ENCODE measurements around the gene PTGS1.

PTGS1 gene

GRCh38 chr9:122376796-122377195 is 6.0 kb downstream of the PTGS1 start:
- DNase-seq, result no peak

DNA sequence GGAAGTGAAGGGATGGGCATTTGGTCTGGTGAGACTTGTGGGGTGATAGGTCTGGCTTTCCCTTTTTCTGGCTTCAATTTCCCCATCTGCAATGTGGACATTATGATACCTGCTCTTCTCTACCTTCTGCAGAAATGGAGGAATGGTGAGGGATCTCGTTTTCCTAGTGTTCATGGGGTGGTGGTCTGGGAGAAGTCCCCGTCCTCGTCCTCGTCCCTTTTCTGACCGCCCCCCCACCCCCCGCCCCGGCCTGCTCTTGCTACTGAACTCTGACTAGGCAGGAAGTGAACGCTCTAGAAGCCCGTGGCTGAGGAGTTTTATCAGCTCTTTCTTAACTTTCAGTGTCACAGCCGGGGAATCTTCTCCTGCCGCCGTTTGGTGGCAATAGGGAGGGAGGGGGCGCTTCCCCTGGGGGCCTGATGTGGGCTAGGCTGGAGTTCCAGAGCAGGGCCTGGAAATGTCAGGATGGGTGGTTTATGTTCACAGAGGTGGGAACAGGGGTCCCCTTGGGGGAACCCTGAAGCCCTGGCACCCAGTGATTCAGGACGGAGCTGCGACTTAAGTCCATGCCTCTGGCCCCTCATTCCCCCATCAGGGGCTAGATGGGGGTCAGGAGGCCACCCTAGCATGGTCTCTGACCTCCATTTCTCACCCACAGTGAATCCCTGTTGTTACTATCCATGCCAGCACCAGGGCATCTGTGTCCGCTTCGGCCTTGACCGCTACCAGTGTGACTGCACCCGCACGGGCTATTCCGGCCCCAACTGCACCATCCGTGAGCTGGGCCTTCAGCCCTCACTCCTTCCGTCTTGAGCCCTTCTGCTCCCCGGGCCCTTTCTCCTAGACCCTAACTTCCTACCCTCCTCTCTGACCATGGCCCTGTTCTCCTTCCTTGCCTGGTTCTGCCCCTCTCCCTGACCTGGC is 6.7 kb downstream of the PTGS1 start:
- DNase-seq, result no peak

DNA sequence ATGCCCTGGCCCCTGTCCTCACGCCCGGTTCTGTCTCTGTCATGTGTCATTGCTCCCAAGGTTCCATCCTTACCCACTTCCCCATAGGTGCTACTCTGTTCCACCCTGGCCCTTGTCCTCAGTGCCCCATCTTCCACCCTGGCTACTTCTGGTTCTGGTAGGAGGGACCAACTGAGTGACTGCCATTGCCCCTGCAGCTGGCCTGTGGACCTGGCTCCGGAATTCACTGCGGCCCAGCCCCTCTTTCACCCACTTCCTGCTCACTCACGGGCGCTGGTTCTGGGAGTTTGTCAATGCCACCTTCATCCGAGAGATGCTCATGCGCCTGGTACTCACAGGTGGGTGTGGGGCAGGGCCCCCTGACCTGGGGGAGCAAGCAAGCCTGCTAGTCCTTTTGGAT is 7.4 kb downstream of the PTGS1 start:
- no peak for DNase-seq

DNA sequence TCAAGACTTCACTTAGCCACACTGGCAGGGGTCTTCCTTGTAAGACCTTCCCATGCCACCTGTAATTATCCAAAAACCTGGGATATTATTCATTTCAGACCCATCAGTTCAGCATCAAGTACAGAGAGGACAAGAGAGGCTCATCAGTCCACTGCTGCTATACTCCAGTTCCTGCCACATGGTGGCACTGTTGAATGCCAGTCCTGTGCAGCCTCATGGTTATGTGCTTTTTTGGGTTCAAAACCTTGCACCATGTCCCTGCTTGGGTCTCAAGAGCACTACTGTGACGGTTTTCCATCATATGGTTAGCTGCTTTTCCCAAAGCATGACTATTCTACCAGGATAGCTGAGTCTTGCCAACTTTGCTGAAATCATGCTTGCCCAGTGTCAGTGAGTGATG is 8.5 kb downstream of the PTGS1 start:
- no peak for DNase-seq

DNA sequence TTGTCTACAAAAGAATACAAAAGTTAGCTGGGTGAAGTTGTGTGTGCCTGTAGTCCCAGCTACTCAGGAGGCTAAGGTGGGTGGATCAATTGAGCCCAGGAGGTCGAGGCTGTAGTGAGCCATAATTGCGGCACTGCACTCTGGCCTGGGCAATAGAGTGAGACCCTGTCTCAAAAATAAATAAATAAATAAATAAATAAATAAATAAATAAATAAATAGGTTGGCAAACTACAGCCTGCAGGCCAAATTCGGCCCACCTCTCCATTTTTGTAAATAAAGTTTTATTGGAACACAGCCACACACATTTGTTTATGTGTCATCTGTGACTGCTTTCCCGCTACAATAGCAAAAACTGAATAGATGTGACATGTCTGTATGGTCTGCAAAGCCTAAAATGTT is 9.5 kb downstream of the PTGS1 start:
- DNase-seq, result no peak

DNA sequence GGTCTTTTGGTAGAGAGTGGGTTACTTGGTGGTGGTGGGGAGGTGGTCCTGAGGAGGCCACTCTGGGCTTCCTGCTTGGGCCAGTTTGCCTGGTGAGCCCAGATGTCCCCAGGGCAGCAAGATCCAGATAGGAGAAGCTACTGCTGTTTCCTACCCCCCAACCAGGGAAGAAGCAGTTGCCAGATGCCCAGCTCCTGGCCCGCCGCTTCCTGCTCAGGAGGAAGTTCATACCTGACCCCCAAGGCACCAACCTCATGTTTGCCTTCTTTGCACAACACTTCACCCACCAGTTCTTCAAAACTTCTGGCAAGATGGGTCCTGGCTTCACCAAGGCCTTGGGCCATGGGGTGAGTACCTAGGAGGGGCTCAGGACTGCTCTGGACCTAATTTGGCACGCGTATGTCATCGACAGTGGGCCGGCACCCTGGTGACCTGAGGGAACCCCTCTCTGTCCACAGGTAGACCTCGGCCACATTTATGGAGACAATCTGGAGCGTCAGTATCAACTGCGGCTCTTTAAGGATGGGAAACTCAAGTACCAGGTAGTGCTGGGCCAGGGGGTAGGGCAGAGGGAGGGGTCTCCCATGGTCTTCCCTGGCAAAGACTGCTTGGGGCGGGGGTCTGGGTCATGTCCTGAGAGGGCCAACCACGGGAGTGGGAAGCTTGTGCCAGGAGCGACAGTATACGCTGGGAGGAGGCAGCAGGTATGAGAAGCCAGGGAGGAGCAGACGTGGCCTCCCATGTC is 10.6 kb downstream of the PTGS1 start:
- no peak for DNase-seq

- DNase-seq, result no peak
These were observed 12.4 kb downstream of the PTGS1 start for GRCh38 chr9:122382901-122383850.

- DNase-seq, result no peak
These were observed 13.2 kb downstream of the PTGS1 start for GRCh38 chr9:122383992-122384461.

- no peak for DNase-seq
These were observed 15.6 kb downstream of the PTGS1 start for GRCh38 chr9:122386311-122386872.

- DNase-seq, result no peak
These were observed 16.7 kb downstream of the PTGS1 start for GRCh38 chr9:122387536-122387935.

DNA sequence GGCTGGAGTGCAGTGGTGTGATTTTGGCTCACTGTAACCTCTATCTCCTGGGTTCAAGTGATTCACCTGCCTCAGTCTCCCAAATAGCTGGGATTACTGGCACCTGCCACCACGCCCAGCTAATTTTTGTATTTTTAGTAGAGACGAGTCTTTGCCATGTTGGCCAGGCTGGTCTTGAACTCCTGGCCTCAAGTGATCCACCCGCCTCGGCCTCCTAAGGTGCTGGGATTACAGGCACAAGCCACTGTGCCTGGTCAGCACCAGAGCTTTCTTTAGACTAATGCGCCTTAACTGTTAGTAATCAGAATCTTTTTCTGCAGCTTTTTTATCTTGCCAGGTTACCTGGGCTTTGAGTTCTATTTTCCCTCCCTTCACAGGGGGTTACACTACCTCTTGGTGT is 18.4 kb downstream of the PTGS1 start:
- no peak for DNase-seq

- DNase-seq, result peak; percentile 82
These were observed 19.1 kb downstream of the PTGS1 start for GRCh38 chr9:122389799-122390481.

GRCh38 chr9:122392284-122392683 is 21.5 kb downstream of the PTGS1 start:
- DNase-seq, result no peak

DNA sequence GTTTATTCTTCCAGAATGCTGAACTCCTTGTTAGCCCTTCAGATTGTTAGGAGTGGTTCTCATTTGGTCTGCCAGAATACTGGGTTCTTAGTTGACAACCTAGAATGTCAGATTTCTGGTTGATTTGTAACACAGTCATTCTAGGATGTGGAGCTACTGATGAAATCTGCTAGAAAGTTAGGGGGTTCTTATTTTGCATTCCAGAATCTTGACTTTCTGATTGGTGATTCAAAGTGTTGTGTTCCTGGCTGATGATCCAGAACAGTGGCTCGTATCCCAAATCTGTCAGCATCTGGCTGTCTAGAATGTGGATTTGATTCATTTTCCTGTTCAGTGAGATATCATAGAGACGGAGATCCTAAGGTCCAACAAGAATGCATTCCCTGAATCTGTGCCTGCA is 21.9 kb downstream of the PTGS1 start:
- DNase-seq, result no peak

DNA sequence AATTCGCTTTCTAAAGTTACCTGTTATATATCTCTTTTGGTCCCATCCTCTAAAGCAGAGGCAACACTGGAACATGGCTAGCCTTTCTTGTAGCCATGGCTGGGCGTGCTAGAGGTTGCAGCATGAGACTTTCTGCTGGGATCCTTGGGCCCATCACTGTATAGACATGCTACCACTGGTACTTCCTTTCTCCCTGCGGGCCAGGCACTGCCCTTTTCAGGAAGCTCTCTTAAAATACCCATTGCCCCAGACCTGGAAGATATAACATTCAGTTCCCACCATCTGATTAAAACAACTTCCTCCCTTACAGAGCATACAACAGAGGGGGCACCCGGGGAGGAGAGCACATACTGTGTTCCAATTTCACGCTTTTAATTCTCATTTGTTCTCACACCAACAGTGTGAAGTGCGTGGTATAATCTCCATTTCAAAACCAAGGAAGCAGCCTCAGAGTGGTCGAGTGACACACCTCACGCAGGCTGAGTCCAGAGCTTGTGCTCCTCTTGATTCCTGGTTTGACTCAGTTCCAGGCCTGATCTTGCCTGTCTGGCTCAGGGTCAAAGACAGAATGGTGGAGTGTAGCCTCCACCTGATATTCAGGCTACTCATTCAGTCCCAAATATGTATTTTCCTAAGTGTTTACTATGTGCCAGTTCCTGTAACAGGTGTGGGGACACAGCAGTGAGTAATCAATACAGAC is 22.6 kb downstream of the PTGS1 start:
- no peak for DNase-seq

GRCh38 chr9:122394265-122395125 is 23.7 kb downstream of the PTGS1 start:
- no peak for DNase-seq

DNA sequence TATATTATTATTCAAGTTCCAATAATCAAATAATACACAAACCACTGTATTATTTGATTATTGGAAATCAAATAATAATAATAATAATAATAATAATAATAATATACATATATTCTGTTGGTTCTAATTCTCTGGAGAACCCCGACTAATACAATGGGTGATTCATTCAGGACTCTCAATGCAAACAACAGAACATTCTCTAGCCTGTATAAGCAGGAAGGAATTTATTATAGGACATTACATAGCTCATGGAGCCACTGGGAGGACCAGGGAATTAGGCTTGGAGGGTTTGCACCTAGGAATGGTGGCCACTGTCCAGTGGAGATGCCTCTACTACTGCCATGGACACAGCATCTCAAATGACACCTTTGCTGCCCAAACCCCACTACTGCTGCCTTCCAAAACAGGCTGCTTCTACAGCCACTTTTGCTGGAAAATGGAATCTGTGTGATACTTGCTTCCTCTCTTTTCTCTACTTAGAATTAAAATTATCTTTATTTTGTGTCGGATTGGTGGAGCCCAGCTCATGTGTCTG is 25.9 kb downstream of the PTGS1 start:
- no peak for DNase-seq

GRCh38 chr9:122397749-122398148 is 26.9 kb downstream of the PTGS1 start:
- no peak for DNase-seq

- DNase-seq, result no peak
These were observed 27.6 kb downstream of the PTGS1 start for GRCh38 chr9:122398371-122398924.

- no peak for DNase-seq
These were observed 31.1 kb downstream of the PTGS1 start for GRCh38 chr9:122401896-122402295.
